GM12892 (cell line): ENCODE data around the gene AP3M1.
A peak's percentile ranks its signal among the peaks of the same experiment; 100 is the strongest.

ENCODE experiments used
- DNase-seq: peaks from one replicate; pipeline ENCODE4 v3.0.0; 2011; ENCODE audit not compliant: insufficient read length
- FAIRE-seq: peaks from 2 replicates; lab custom pipeline; 2011; peaks lifted over from hg19 to GRCh38; lab: Jason Lieb, UNC
- POLR2A ChIP-seq: IDR thresholded peaks from 2 replicates; pipeline ENCODE4 v1.6.1; 2011; ENCODE audit warnings: low read depth, low read length, control low read depth
- POLR2AphosphoS5 ChIP-seq: IDR thresholded peaks from 2 replicates; pipeline ENCODE4 v1.6.1; 2011; ENCODE audit warnings: low read depth, low read length, control low read depth
- TAF1 ChIP-seq: IDR thresholded peaks from 2 replicates; pipeline ENCODE4 v1.6.1; 2011; ENCODE audit warnings: low read depth, mild to moderate bottlenecking, control low read depth, low read length, borderline replicate concordance

The AP3M1 gene

GRCh38 chr10:74177140-74177677 lies 26.6 kb upstream of the AP3M1 start:
- TF ChIP-seq POLR2AphosphoS5 (no peak), POLR2A (no peak), TAF1 (no peak)
- DNase-seq, result no peak
- FAIRE-seq, result no peak

GRCh38 chr10:74176380-74177139 lies 25.9 kb upstream of the AP3M1 start:
- peak; percentile 95 for TF ChIP-seq POLR2AphosphoS5
- TF ChIP-seq TAF1, result peak; percentile 94
- peak; percentile 94 for TF ChIP-seq POLR2A
- FAIRE-seq, result peak; percentile 95
- peak; percentile 83 for DNase-seq

- FAIRE-seq, result no peak
- no peak for TF ChIP-seq TAF1
- TF ChIP-seq POLR2A, result no peak
- TF ChIP-seq POLR2AphosphoS5, result no peak
- no peak for DNase-seq
These were observed 25.1 kb upstream of the AP3M1 start for GRCh38 chr10:74175510-74176379.

GRCh38 chr10:74174521-74174920 lies 23.9 kb upstream of the AP3M1 start:
- DNase-seq, result no peak
- TF ChIP-seq POLR2A (no peak), POLR2AphosphoS5 (no peak), TAF1 (no peak)
- FAIRE-seq, result no peak

- TF ChIP-seq POLR2AphosphoS5 (no peak), TAF1 (no peak), POLR2A (no peak)
- FAIRE-seq, result no peak
- DNase-seq, result no peak
These were observed 21.0 kb upstream of the AP3M1 start for GRCh38 chr10:74171625-74172024.

GRCh38 chr10:74167443-74167842 lies 16.8 kb upstream of the AP3M1 start:
- TF ChIP-seq POLR2AphosphoS5, result no peak
- no peak for TF ChIP-seq POLR2A
- no peak for TF ChIP-seq TAF1
- no peak for FAIRE-seq
- no peak for DNase-seq

- no peak for FAIRE-seq
- no peak for TF ChIP-seq TAF1
- TF ChIP-seq POLR2AphosphoS5, result no peak
- no peak for TF ChIP-seq POLR2A
- no peak for DNase-seq
These were observed 14.9 kb upstream of the AP3M1 start for GRCh38 chr10:74165530-74165901.

- peak; percentile 67 for FAIRE-seq
- no peak for DNase-seq
- TF ChIP-seq TAF1, result no peak
- no peak for TF ChIP-seq POLR2A
- no peak for TF ChIP-seq POLR2AphosphoS5
These were observed 14.3 kb upstream of the AP3M1 start for GRCh38 chr10:74164716-74165529.

- TF ChIP-seq POLR2A (no peak), TAF1 (no peak), POLR2AphosphoS5 (no peak)
- DNase-seq, result no peak
- no peak for FAIRE-seq
These were observed 12.9 kb upstream of the AP3M1 start for GRCh38 chr10:74163319-74164068.

GRCh38 chr10:74160013-74160412 lies 9.4 kb upstream of the AP3M1 start:
- DNase-seq (no peak), FAIRE-seq (no peak)
- no peak for TF ChIP-seq POLR2A
